ENCODE data around the gene B3GALT6.

Gene B3GALT6

DNA sequence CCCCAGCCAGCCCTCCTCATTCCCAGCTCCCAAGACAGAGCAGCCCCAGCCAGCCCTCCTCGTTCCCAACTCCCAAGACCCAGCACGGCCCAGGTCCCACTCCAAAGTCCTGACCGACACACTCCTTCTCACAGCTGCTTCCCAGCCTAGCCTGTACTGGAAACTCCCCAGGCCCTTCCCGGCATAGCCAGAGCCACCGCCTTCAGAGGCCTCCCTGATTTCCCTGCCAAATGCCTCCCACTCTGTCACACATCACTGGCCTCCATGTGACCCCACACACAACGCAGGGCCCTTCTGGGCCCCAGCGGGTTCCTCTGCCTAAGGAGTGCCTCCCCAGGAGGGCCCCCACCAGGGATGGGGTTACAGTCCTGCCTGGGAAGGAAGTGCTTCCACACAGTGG lies 38.8 kb downstream of the B3GALT6 start:
- no peak overlapping the region for H3K4me3 ChIP-seq (ENCODE audit: low read length)

DNA sequence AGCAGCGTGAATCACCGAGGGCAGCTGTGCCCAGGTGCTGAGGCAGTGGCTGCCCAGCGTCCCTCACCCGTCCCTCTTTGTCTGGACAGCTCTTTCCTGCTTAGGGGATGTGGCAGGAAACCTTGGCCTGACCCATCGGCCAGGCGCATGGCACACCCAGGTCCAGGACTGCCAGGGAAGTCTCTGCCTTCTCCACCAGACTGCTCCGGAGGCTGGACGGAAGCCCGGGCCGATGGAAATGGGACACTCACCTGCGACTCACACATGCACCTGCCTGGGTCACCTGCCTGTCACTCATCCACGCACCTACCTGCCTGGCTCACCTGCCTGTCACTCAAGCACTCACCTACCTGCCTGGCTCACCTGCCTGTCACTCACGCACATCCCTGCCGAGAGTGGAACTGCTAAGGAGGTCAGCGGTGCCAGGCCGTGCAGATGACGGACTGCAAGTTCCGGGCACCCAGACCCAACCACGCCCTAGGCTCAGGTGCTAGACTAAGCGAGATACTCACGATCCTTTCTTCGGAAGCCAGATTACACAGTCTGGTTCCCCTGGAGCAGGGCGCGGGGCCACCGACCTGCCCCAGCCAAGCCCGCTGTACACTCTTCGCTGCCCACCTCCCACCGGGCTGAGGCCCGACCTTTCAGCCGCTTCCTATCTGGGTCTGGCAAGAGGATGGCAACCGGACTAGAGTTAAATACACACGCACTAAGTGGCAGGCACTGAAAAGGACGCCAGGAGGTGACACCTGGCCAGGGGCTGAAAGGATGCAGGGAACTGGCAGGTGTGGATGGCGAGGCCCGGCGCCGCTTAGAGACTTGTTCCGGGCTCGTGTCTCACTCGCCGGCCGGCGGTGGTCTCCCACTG lies 40.5 kb downstream of the B3GALT6 start:
- peak overlapping the region; percentile 98 for H3K4me2 ChIP-seq (ENCODE audit: low read depth, low read length)
- H3K9ac ChIP-seq (ENCODE audit: low read length), result peak overlapping the region; percentile 85
- DNase-seq, result peak; percentile 46
- no peaks in the 10 kb centered on the region for H3K9me3 ChIP-seq (replicated peaks; ENCODE audit: insufficient read depth, low read length)
- no peaks in the 10 kb centered on the region for H3K9me2 ChIP-seq (replicated peaks; ENCODE audit: insufficient read depth, low read length)
- H3K27ac ChIP-seq (ENCODE audit: low read length), result no peak overlapping the region
- H3K27me3 ChIP-seq (replicated peaks; ENCODE audit: insufficient read depth, low read length), result no peaks in the 10 kb centered on the region
- H3F3A ChIP-seq (ENCODE audit: insufficient read depth, low read length), result no peaks in the 10 kb centered on the region
- TF ChIP-seq EZH2 (optimal IDR thresholded peaks at IDR 0.05; ENCODE audit: low read depth, low read length) (no peak), EZH2phosphoT487 (IDR thresholded peaks at IDR 0.05; ENCODE audit: low read length) (no peak)
- TF ChIP-seq, protein P1, sequence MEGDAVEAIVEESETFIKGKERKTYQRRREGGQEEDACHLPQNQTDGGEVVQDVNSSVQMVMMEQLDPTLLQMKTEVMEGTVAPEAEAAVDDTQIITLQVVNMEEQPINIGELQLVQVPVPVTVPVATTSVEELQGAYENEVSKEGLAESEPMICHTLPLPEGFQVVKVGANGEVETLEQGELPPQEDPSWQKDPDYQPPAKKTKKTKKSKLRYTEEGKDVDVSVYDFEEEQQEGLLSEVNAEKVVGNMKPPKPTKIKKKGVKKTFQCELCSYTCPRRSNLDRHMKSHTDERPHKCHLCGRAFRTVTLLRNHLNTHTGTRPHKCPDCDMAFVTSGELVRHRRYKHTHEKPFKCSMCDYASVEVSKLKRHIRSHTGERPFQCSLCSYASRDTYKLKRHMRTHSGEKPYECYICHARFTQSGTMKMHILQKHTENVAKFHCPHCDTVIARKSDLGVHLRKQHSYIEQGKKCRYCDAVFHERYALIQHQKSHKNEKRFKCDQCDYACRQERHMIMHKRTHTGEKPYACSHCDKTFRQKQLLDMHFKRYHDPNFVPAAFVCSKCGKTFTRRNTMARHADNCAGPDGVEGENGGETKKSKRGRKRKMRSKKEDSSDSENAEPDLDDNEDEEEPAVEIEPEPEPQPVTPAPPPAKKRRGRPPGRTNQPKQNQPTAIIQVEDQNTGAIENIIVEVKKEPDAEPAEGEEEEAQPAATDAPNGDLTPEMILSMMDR (IDR thresholded peaks at IDR 0.05; ENCODE audit: low read length), result no peak; the same call in 1 of the 2 replicates
- H2AFZ ChIP-seq (ENCODE audit: low read length), result no peak overlapping the region
- peak overlapping the region; percentile 97 for H3K4me3 ChIP-seq (ENCODE audit: low read length)
- peaks cover 53% of the 10 kb centered on the region for H3K79me2 ChIP-seq (ENCODE audit: low read length)
- H3K36me3 ChIP-seq (replicated peaks; ENCODE audit: insufficient read depth, low read length), result no peaks in the 10 kb centered on the region
- peaks cover 10% of the 10 kb centered on the region for H3K4me1 ChIP-seq (ENCODE audit: low read length)
- H4K20me1 ChIP-seq (ENCODE audit: insufficient read depth, low read length), result no peaks in the 10 kb centered on the region; the same call in 1 of the 2 replicates

More for the DNA sequence above, 38.8 kb downstream of the B3GALT6 start:
- DNase-seq, result no peak
- Histone ChIP-seq H4K20me1 (ENCODE audit: insufficient read depth, low read length) (no peaks in the 10 kb centered on the region; the same call in 1 of the 2 replicates), H3K79me2 (ENCODE audit: low read length) (peaks cover 62% of the 10 kb centered on the region), H3K9me3 (replicated peaks; ENCODE audit: insufficient read depth, low read length) (no peaks in the 10 kb centered on the region), H3K4me1 (ENCODE audit: low read length) (peaks cover 10% of the 10 kb centered on the region), H3K27ac (ENCODE audit: low read length) (no peak overlapping the region), H3F3A (ENCODE audit: insufficient read depth, low read length) (no peaks in the 10 kb centered on the region), H3K9ac (ENCODE audit: low read length) (no peak overlapping the region), H3K36me3 (replicated peaks; ENCODE audit: insufficient read depth, low read length) (no peaks in the 10 kb centered on the region), H2AFZ (ENCODE audit: low read length) (no peak overlapping the region), H3K27me3 (replicated peaks; ENCODE audit: insufficient read depth, low read length) (no peaks in the 10 kb centered on the region), H3K4me2 (ENCODE audit: low read depth, low read length) (no peak overlapping the region), H3K9me2 (replicated peaks; ENCODE audit: insufficient read depth, low read length) (no peaks in the 10 kb centered on the region)
- TF ChIP-seq EZH2phosphoT487 (IDR thresholded peaks at IDR 0.05; ENCODE audit: low read length) (no peak), EZH2 (optimal IDR thresholded peaks at IDR 0.05; ENCODE audit: low read depth, low read length) (no peak)
- TF ChIP-seq, protein P1 (IDR thresholded peaks at IDR 0.05; ENCODE audit: low read length), result no peak

DNA sequence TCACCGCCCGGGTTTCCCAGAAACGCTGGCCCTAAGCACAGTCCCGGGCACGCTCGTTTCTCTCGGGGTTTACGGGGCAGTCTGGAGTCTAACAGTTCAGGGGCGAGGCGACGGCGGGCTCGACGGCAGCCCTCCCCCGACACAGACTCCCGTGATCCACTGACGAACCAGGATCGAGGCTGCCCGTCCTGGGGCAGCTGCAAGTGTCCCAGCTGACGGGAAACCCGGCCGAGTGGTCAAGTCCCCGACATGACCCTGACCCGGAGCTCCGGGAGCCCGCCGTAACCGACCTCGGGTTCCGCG lies 41.1 kb downstream of the B3GALT6 start:
- Histone ChIP-seq H4K20me1 (ENCODE audit: insufficient read depth, low read length) (no peaks in the 10 kb centered on the region; the same call in 1 of the 2 replicates), H2AFZ (ENCODE audit: low read length) (no peak overlapping the region), H3K4me2 (ENCODE audit: low read depth, low read length) (peak overlapping the region; percentile 98), H3K27ac (ENCODE audit: low read length) (no peak overlapping the region), H3K36me3 (replicated peaks; ENCODE audit: insufficient read depth, low read length) (no peaks in the 10 kb centered on the region), H3K79me2 (ENCODE audit: low read length) (peaks cover 47% of the 10 kb centered on the region), H3K9me2 (replicated peaks; ENCODE audit: insufficient read depth, low read length) (no peaks in the 10 kb centered on the region), H3K9ac (ENCODE audit: low read length) (peak overlapping the region; percentile 85), H3K9me3 (replicated peaks; ENCODE audit: insufficient read depth, low read length) (no peaks in the 10 kb centered on the region), H3K27me3 (replicated peaks; ENCODE audit: insufficient read depth, low read length) (no peaks in the 10 kb centered on the region; the same call in 1 of the 2 replicates), H3K4me1 (ENCODE audit: low read length) (peaks cover 10% of the 10 kb centered on the region), H3K4me3 (ENCODE audit: low read length) (peak overlapping the region; percentile 97), H3F3A (ENCODE audit: insufficient read depth, low read length) (no peaks in the 10 kb centered on the region)
- DNase-seq, result no peak
- TF ChIP-seq EZH2phosphoT487 (IDR thresholded peaks at IDR 0.05; ENCODE audit: low read length) (no peak), EZH2 (optimal IDR thresholded peaks at IDR 0.05; ENCODE audit: low read depth, low read length) (no peak)
- TF ChIP-seq, protein P1 (IDR thresholded peaks at IDR 0.05; ENCODE audit: low read length), result no peak
